Trophoblast cell (in vitro differentiated cells and primary cell): Measurements from ENCODE around the gene IMMP2L.

Experiments
- DNase-seq, 2 donors: peaks; one replicate each; pipeline ENCODE4 v3.0.0-alpha.2; 2016
- H2AFZ ChIP-seq: 2 replicates; pipeline ENCODE4 v1.6.1; 2013; ENCODE audit warnings: low read length, moderate library complexity, mild to moderate bottlenecking; ENCODE audit not compliant: insufficient read depth, poor library complexity
- H2AK5ac ChIP-seq: 2 replicates; pipeline ENCODE4 v1.6.1; 2013; ENCODE audit warnings: mild to moderate bottlenecking, low read length
- H2BK120ac ChIP-seq: 2 replicates; pipeline ENCODE4 v1.6.1; 2013; ENCODE audit warnings: low read length, mild to moderate bottlenecking, moderate library complexity; ENCODE audit not compliant: insufficient read depth, poor library complexity
- H2BK12ac ChIP-seq: 2 replicates; pipeline ENCODE4 v1.6.1; 2013; ENCODE audit warnings: mild to moderate bottlenecking, low read length, moderate library complexity
- H2BK5ac ChIP-seq: 2 replicates; pipeline ENCODE4 v1.6.1; 2013; ENCODE audit warnings: low read length, low read depth, moderate library complexity, mild to moderate bottlenecking; ENCODE audit not compliant: poor library complexity
- H3K14ac ChIP-seq: 2 replicates; pipeline ENCODE4 v1.6.1; 2013; ENCODE audit warnings: mild to moderate bottlenecking, low read length
- H3K18ac ChIP-seq: 2 replicates; pipeline ENCODE4 v1.6.1; 2013; ENCODE audit warnings: mild to moderate bottlenecking, low read length
- H3K23ac ChIP-seq: 2 replicates; pipeline ENCODE4 v1.6.1; 2013; ENCODE audit warnings: low read length
- H3K27ac ChIP-seq: 2 replicates; pipeline ENCODE4 v1.5.1; 2013; ENCODE audit warnings: low read depth, mild to moderate bottlenecking, inconsistent platforms, low read length, moderate library complexity
- H3K27me3 ChIP-seq: 2 replicates; pipeline ENCODE4 v1.6.1; 2013; ENCODE audit warnings: inconsistent platforms, mild to moderate bottlenecking, low read length, moderate library complexity; ENCODE audit not compliant: insufficient read depth
- H3K36me3 ChIP-seq, 2 experiments: 1 replicate in 1 of 2; 2 replicates in 1 of 2; pipeline ENCODE4 v1.6.1; 2013; ENCODE audit warnings: low read length in 2 of 2, mild to moderate bottlenecking in 2 of 2, moderate library complexity in 1 of 2; ENCODE audit not compliant: insufficient read depth in 2 of 2, control insufficient read depth in 1 of 2
- H3K4ac ChIP-seq: 2 replicates; pipeline ENCODE4 v1.6.1; 2013; ENCODE audit warnings: low read depth, mild to moderate bottlenecking, low read length, moderate library complexity
- H3K4me1 ChIP-seq, 2 experiments: 1 replicate in 1 of 2; 2 replicates in 1 of 2; pipeline ENCODE4 v1.6.1; 2013; ENCODE audit warnings: low read length in 2 of 2, mild to moderate bottlenecking in 2 of 2, moderate library complexity in 1 of 2; ENCODE audit not compliant: insufficient read depth in 2 of 2, control insufficient read depth in 1 of 2
- H3K4me2 ChIP-seq: 2 replicates; pipeline ENCODE4 v1.6.1; 2013; ENCODE audit warnings: inconsistent platforms, mild to moderate bottlenecking, low read length, moderate library complexity
- H3K4me3 ChIP-seq: 2 replicates; pipeline ENCODE4 v1.5.1; 2013; ENCODE audit warnings: mild to moderate bottlenecking, low read depth, low read length, inconsistent platforms
- H3K79me1 ChIP-seq: one replicate; pipeline ENCODE4 v1.6.1; 2013; ENCODE audit warnings: low read length
- H3K79me2 ChIP-seq: 2 replicates; pipeline ENCODE4 v1.6.1; 2013; ENCODE audit warnings: low read length, mild to moderate bottlenecking; ENCODE audit not compliant: control insufficient read depth, insufficient read depth, poor library complexity
- H3K9ac ChIP-seq: 2 replicates; pipeline ENCODE4 v1.6.1; 2013; ENCODE audit warnings: mild to moderate bottlenecking, low read length
- H3K9me3 ChIP-seq: 2 replicates; pipeline ENCODE4 v1.6.1; 2013; ENCODE audit warnings: low read depth, mild to moderate bottlenecking, control low read depth, inconsistent platforms, low read length; ENCODE audit not compliant: insufficient read depth
- H4K12ac ChIP-seq: 2 replicates; pipeline ENCODE4 v1.6.1; 2013; ENCODE audit warnings: low read depth, mild to moderate bottlenecking, low read length, moderate library complexity
- H4K8ac ChIP-seq: 2 replicates; pipeline ENCODE4 v1.6.1; 2013; ENCODE audit warnings: low read depth, mild to moderate bottlenecking, low read length, moderate library complexity
- H4K91ac ChIP-seq: one replicate; pipeline ENCODE4 v1.6.1; 2013; ENCODE audit warnings: low read depth, mild to moderate bottlenecking, low read length, moderate library complexity
- WGBS: extraction: QIAGEN DNeasy Blood & Tissue Kit; methylation state at CpG from one replicate; pipeline ENCODE4 v1.1.7; 2013; ENCODE audit warnings: missing lambda C conversion rate; ENCODE audit not compliant: insufficient read length, insufficient coverage; ENCODE audit errors: extremely low coverage; 5-methylcytosine and 5-hydroxymethylcytosine counted together

Gene IMMP2L

GRCh38 chr7:110719741-110720140 lies 842.6 kb downstream of the IMMP2L start:
- no peak overlapping the region for H3K9ac ChIP-seq
- no peak overlapping the region for H4K12ac ChIP-seq
- H2BK5ac ChIP-seq = no peak overlapping the region
- H2AFZ ChIP-seq = no peak overlapping the region
- no peak overlapping the region for H2AK5ac ChIP-seq
- WGBS = no CpG with 5 or more reads among the region's 3 CpGs
- H3K4me2 ChIP-seq = no peak overlapping the region
- no peaks in the 10 kb centered on the region for H3K4me1 ChIP-seq
- H2BK12ac ChIP-seq = no peak overlapping the region
- H3K27me3 ChIP-seq = no peaks in the 10 kb centered on the region
- no peak overlapping the region for H4K91ac ChIP-seq
- H3K23ac ChIP-seq = no peak overlapping the region
- no peak overlapping the region for H3K27ac ChIP-seq
- no peaks in the 10 kb centered on the region for H3K79me1 ChIP-seq
- no peak overlapping the region for H3K18ac ChIP-seq
- no peak for DNase-seq
- H3K4ac ChIP-seq = no peak overlapping the region
- H4K8ac ChIP-seq = no peak overlapping the region
- H3K79me2 ChIP-seq = no peaks in the 10 kb centered on the region
- no peak overlapping the region for H3K4me3 ChIP-seq
- no peaks in the 10 kb centered on the region for H3K9me3 ChIP-seq
- no peak overlapping the region for H2BK120ac ChIP-seq
- no peaks in the 10 kb centered on the region for H3K36me3 ChIP-seq
- H3K14ac ChIP-seq = no peak overlapping the region

- Histone ChIP-seq H2BK5ac (no peak overlapping the region), H3K4me2 (no peak overlapping the region), H3K27me3 (no peaks in the 10 kb centered on the region), H2AK5ac (no peak overlapping the region), H3K4me1 (no peaks in the 10 kb centered on the region), H3K23ac (no peak overlapping the region), H3K79me1 (no peaks in the 10 kb centered on the region), H3K18ac (no peak overlapping the region), H3K4me3 (no peak overlapping the region), H4K12ac (no peak overlapping the region), H2BK120ac (no peak overlapping the region), H2BK12ac (no peak overlapping the region), H2AFZ (no peak overlapping the region), H3K4ac (no peak overlapping the region), H3K79me2 (no peaks in the 10 kb centered on the region), H3K36me3 (no peaks in the 10 kb centered on the region), H4K91ac (no peak overlapping the region), H4K8ac (no peak overlapping the region), H3K14ac (no peak overlapping the region), H3K9me3 (no peaks in the 10 kb centered on the region), H3K9ac (no peak overlapping the region), H3K27ac (no peak overlapping the region)
- whole genome bisulfite sequencing = no CpG with 5 or more reads among the region's 3 CpGs
- DNase-seq = no peak
Observed at GRCh38 chr7:110718503-110719205, 843.6 kb downstream of the IMMP2L start.

- no peak overlapping the region for H2BK12ac ChIP-seq
- H3K18ac ChIP-seq = no peak overlapping the region
- no peak overlapping the region for H2AK5ac ChIP-seq
- no peaks in the 10 kb centered on the region for H3K4me1 ChIP-seq
- H3K9ac ChIP-seq = no peak overlapping the region
- no peak overlapping the region for H3K23ac ChIP-seq
- H3K36me3 ChIP-seq = no peaks in the 10 kb centered on the region
- no peak overlapping the region for H4K12ac ChIP-seq
- no peaks in the 10 kb centered on the region for H3K9me3 ChIP-seq
- H2AFZ ChIP-seq = no peak overlapping the region
- H3K4ac ChIP-seq = no peak overlapping the region
- no peak overlapping the region for H2BK5ac ChIP-seq
- H4K91ac ChIP-seq = no peak overlapping the region
- H3K27me3 ChIP-seq = no peaks in the 10 kb centered on the region
- H3K79me1 ChIP-seq = no peaks in the 10 kb centered on the region
- no peak for DNase-seq
- no CpG with 5 or more reads among the region's 2 CpGs for WGBS
- H3K4me3 ChIP-seq = no peak overlapping the region
- H3K27ac ChIP-seq = no peak overlapping the region
- H3K4me2 ChIP-seq = no peak overlapping the region
- H3K14ac ChIP-seq = no peak overlapping the region
- H4K8ac ChIP-seq = no peak overlapping the region
- no peaks in the 10 kb centered on the region for H3K79me2 ChIP-seq
- H2BK120ac ChIP-seq = no peak overlapping the region
Observed at GRCh38 chr7:110704225-110704624, 858.1 kb downstream of the IMMP2L start.

- Histone ChIP-seq H4K91ac (no peak overlapping the region), H2BK12ac (no peak overlapping the region), H3K27me3 (no peaks in the 10 kb centered on the region), H4K8ac (no peak overlapping the region), H2BK120ac (no peak overlapping the region), H3K14ac (no peak overlapping the region), H2AFZ (no peak overlapping the region), H3K4me3 (no peak overlapping the region), H3K79me1 (no peaks in the 10 kb centered on the region), H3K36me3 (no peaks in the 10 kb centered on the region), H3K27ac (no peak overlapping the region), H2AK5ac (no peak overlapping the region), H3K23ac (no peak overlapping the region), H3K18ac (no peak overlapping the region), H3K4me1 (no peaks in the 10 kb centered on the region), H3K4me2 (no peak overlapping the region), H4K12ac (no peak overlapping the region), H2BK5ac (no peak overlapping the region), H3K79me2 (no peaks in the 10 kb centered on the region), H3K4ac (no peak overlapping the region), H3K9me3 (no peaks in the 10 kb centered on the region), H3K9ac (no peak overlapping the region)
- no CpG with 5 or more reads among the region's 3 CpGs for WGBS
- peak in 1 of 2 donors; percentile 17 for DNase-seq
Observed at GRCh38 chr7:110698576-110698975, 863.7 kb downstream of the IMMP2L start.
